Trophoblast cell (in vitro differentiated cells and primary cell): Measurements from ENCODE around the gene RGL2.
A peak's percentile ranks its signal among the peaks of the same experiment; 100 is the strongest.

Experiments used
- DNase-seq, 2 donors: peaks; one replicate each; pipeline ENCODE4 v3.0.0-alpha.2; 2016
- H2AFZ ChIP-seq: 2 replicates; pipeline ENCODE4 v1.6.1; 2013; ENCODE audit warnings: low read length, moderate library complexity, mild to moderate bottlenecking; ENCODE audit not compliant: insufficient read depth, poor library complexity
- H2AK5ac ChIP-seq: 2 replicates; pipeline ENCODE4 v1.6.1; 2013; ENCODE audit warnings: mild to moderate bottlenecking, low read length
- H2BK120ac ChIP-seq: 2 replicates; pipeline ENCODE4 v1.6.1; 2013; ENCODE audit warnings: low read length, mild to moderate bottlenecking, moderate library complexity; ENCODE audit not compliant: insufficient read depth, poor library complexity
- H2BK12ac ChIP-seq: 2 replicates; pipeline ENCODE4 v1.6.1; 2013; ENCODE audit warnings: mild to moderate bottlenecking, low read length, moderate library complexity
- H2BK5ac ChIP-seq: 2 replicates; pipeline ENCODE4 v1.6.1; 2013; ENCODE audit warnings: low read length, low read depth, moderate library complexity, mild to moderate bottlenecking; ENCODE audit not compliant: poor library complexity
- H3K14ac ChIP-seq: 2 replicates; pipeline ENCODE4 v1.6.1; 2013; ENCODE audit warnings: mild to moderate bottlenecking, low read length
- H3K18ac ChIP-seq: 2 replicates; pipeline ENCODE4 v1.6.1; 2013; ENCODE audit warnings: mild to moderate bottlenecking, low read length
- H3K23ac ChIP-seq: 2 replicates; pipeline ENCODE4 v1.6.1; 2013; ENCODE audit warnings: low read length
- H3K27ac ChIP-seq: 2 replicates; pipeline ENCODE4 v1.5.1; 2013; ENCODE audit warnings: low read depth, mild to moderate bottlenecking, inconsistent platforms, low read length, moderate library complexity
- H3K27me3 ChIP-seq: 2 replicates; pipeline ENCODE4 v1.6.1; 2013; ENCODE audit warnings: inconsistent platforms, mild to moderate bottlenecking, low read length, moderate library complexity; ENCODE audit not compliant: insufficient read depth
- H3K36me3 ChIP-seq, 2 experiments: 1 replicate in 1 of 2; 2 replicates in 1 of 2; pipeline ENCODE4 v1.6.1; 2013; ENCODE audit warnings: low read length in 2 of 2, mild to moderate bottlenecking in 2 of 2, moderate library complexity in 1 of 2; ENCODE audit not compliant: insufficient read depth in 2 of 2, control insufficient read depth in 1 of 2
- H3K4ac ChIP-seq: 2 replicates; pipeline ENCODE4 v1.6.1; 2013; ENCODE audit warnings: low read depth, mild to moderate bottlenecking, low read length, moderate library complexity
- H3K4me1 ChIP-seq, 2 experiments: 1 replicate in 1 of 2; 2 replicates in 1 of 2; pipeline ENCODE4 v1.6.1; 2013; ENCODE audit warnings: low read length in 2 of 2, mild to moderate bottlenecking in 2 of 2, moderate library complexity in 1 of 2; ENCODE audit not compliant: insufficient read depth in 2 of 2, control insufficient read depth in 1 of 2
- H3K4me2 ChIP-seq: 2 replicates; pipeline ENCODE4 v1.6.1; 2013; ENCODE audit warnings: inconsistent platforms, mild to moderate bottlenecking, low read length, moderate library complexity
- H3K4me3 ChIP-seq: 2 replicates; pipeline ENCODE4 v1.5.1; 2013; ENCODE audit warnings: mild to moderate bottlenecking, low read depth, low read length, inconsistent platforms
- H3K79me1 ChIP-seq: one replicate; pipeline ENCODE4 v1.6.1; 2013; ENCODE audit warnings: low read length
- H3K79me2 ChIP-seq: 2 replicates; pipeline ENCODE4 v1.6.1; 2013; ENCODE audit warnings: low read length, mild to moderate bottlenecking; ENCODE audit not compliant: control insufficient read depth, insufficient read depth, poor library complexity
- H3K9ac ChIP-seq: 2 replicates; pipeline ENCODE4 v1.6.1; 2013; ENCODE audit warnings: mild to moderate bottlenecking, low read length
- H3K9me3 ChIP-seq: 2 replicates; pipeline ENCODE4 v1.6.1; 2013; ENCODE audit warnings: low read depth, mild to moderate bottlenecking, control low read depth, inconsistent platforms, low read length; ENCODE audit not compliant: insufficient read depth
- H4K12ac ChIP-seq: 2 replicates; pipeline ENCODE4 v1.6.1; 2013; ENCODE audit warnings: low read depth, mild to moderate bottlenecking, low read length, moderate library complexity
- H4K8ac ChIP-seq: 2 replicates; pipeline ENCODE4 v1.6.1; 2013; ENCODE audit warnings: low read depth, mild to moderate bottlenecking, low read length, moderate library complexity
- H4K91ac ChIP-seq: one replicate; pipeline ENCODE4 v1.6.1; 2013; ENCODE audit warnings: low read depth, mild to moderate bottlenecking, low read length, moderate library complexity
- WGBS: extraction: QIAGEN DNeasy Blood & Tissue Kit; methylation state at CpG from one replicate; pipeline ENCODE4 v1.1.7; 2013; ENCODE audit warnings: missing lambda C conversion rate; ENCODE audit not compliant: insufficient read length, insufficient coverage; ENCODE audit errors: extremely low coverage; 5-methylcytosine and 5-hydroxymethylcytosine counted together

Gene RGL2

DNA sequence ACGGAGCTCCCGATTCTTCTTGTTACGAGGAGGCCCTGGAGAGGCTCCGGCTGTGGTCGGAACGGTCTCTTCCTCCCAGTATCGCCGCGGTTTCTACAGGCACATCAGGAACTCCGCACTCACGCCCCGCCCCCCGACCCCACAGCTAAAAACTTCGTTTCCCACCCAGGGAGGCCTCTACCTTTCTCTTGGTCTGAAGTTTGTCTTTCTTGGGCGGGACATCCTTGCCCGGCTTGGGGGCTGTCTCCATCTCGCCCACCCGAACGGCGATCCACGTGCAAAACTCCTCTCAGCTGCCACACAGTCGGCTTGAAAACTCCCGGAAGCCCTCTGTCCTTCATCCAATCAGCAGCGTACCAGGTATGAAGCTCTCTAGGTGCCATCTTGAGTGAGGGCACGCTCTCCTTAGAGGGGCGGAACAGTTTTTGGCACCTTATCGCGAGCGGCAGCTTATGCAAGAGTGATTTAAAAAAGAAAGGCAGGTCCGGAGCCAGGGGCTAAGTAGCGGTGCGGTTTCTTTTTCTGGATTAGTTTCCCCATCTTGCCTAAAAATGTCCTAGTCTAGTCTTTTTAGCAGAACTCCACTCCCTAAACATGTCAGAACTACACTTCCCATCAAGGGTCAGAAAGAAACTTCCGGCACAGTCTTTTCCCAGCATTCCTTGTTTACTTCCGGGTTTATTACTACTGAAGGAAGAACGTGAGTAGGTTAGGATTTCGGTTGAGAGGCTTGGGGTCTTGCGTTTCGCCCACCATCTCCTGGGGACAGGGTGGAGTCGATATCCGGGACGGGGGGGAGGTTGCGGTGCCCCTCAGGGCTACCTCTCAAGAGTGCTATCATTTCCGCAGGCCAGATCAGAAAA is 9.6 kb downstream of the RGL2 start, which contains the start of the genes PFDN6 and WDR46:
Gene PFDN6, plus strand, starts transcription at position 681 of the 863 bp plus-strand sequence. CDS start 256 bp downstream, outside the sequence.
Gene WDR46, minus strand, starts transcription at position 319 of the 863 bp plus-strand sequence. Its CDS starts 69 bp downstream, at position 250.
- Histone ChIP-seq H3K14ac (peak within 1 kb of the TSS; percentile 82), H3K79me2 (peaks cover 6% of the 10 kb centered on the region), H3K4ac (peak within 1 kb of the TSS; percentile 71), H2BK5ac (peak within 1 kb of the TSS; percentile 70), H3K4me1 (peaks cover 10 to 13% of the 10 kb centered on the region in 2 experiments), H3K4me3 (peak within 1 kb of the TSS; percentile 89), H3K36me3 (peaks cover 37 to 55% of the 10 kb centered on the region in 2 experiments), H4K91ac (peak within 1 kb of the TSS; percentile 55), H3K79me1 (peaks cover 6% of the 10 kb centered on the region), H3K18ac (peak within 1 kb of the TSS; percentile 64), H3K27ac (peak within 1 kb of the TSS; percentile 12), H3K4me2 (peak within 1 kb of the TSS; percentile 92), H2AFZ (peak within 1 kb of the TSS; percentile 79), H2AK5ac (peak within 1 kb of the TSS; percentile 49), H2BK12ac (no peak within 1 kb of the TSS), H3K9me3 (peaks cover 1% of the 10 kb centered on the region), H4K12ac (peak within 1 kb of the TSS; percentile 81), H4K8ac (peak within 1 kb of the TSS; percentile 85), H3K9ac (peak within 1 kb of the TSS; percentile 94), H2BK120ac (peak within 1 kb of the TSS; percentile 54), H3K23ac (no peak within 1 kb of the TSS), H3K27me3 (no peaks in the 10 kb centered on the region)
- no CpG with 5 or more reads among the region's 43 CpGs for WGBS
- DNase-seq = peak; percentile 82 to 89

DNA sequence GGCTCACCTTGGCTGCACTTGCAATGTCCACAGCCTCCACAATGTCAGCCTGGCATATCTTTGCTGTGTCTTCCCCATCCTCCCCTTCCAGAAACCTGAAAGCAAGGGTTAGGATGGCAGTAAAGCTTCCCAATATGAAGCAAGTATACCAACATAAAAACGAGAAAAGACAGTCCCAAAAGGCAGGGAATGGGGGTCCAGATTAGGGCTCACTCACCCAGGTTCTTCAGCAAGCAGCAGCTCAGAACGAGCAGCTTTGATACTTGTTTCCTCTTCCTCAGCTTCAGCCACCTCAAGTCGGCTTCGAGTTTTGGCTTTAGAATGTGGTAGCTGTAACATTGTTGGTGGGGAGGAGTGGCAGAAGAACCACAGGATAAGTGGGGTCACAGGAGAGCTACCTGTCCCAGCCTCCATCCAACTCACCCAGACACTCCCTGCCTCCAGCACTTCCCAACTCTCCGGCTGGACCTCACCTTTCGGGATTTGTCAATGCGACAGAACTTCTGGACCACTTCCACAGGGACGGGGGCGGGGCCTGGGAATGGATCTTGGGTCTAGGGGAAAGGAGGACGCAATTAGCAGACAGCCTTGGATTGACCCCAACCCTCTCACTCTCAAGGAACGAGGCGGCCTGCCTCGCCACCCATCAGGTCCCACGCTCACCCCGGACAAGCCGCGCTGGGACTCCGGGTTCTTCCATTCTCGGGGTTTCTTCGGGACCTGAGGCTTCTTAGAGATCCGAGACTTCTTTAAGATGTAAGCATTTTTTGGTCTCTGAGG is 10.4 kb downstream of the RGL2 start:
- no peak overlapping the region for H2BK12ac ChIP-seq
- H3K18ac ChIP-seq = peak overlapping the region; percentile 38
- H3K9me3 ChIP-seq = peaks cover 1% of the 10 kb centered on the region
- H3K4me1 ChIP-seq = peaks cover 10 to 13% of the 10 kb centered on the region in 2 experiments
- H3K36me3 ChIP-seq = peaks cover 36 to 50% of the 10 kb centered on the region in 2 experiments
- H3K23ac ChIP-seq = no peak overlapping the region
- H3K4ac ChIP-seq = peak overlapping the region; percentile 71
- peak overlapping the region; percentile 10 for H3K9ac ChIP-seq
- H3K79me2 ChIP-seq = peaks cover 6% of the 10 kb centered on the region
- peaks cover 6% of the 10 kb centered on the region for H3K79me1 ChIP-seq
- H4K91ac ChIP-seq = peak overlapping the region; percentile 8
- H3K14ac ChIP-seq = peak overlapping the region; percentile 45
- H2AFZ ChIP-seq = peak overlapping the region; percentile 8
- no peak for DNase-seq
- H3K27me3 ChIP-seq = no peaks in the 10 kb centered on the region
- H4K12ac ChIP-seq = no peak overlapping the region
- H2BK5ac ChIP-seq = no peak overlapping the region
- no peak overlapping the region for H2AK5ac ChIP-seq
- no peak overlapping the region for H2BK120ac ChIP-seq
- no peak overlapping the region for H3K27ac ChIP-seq
- peak overlapping the region; percentile 51 for H4K8ac ChIP-seq
- H3K4me2 ChIP-seq = peak overlapping the region; percentile 92
- WGBS = no CpG with 5 or more reads among the region's 21 CpGs
- H3K4me3 ChIP-seq = peak overlapping the region; percentile 79

DNA sequence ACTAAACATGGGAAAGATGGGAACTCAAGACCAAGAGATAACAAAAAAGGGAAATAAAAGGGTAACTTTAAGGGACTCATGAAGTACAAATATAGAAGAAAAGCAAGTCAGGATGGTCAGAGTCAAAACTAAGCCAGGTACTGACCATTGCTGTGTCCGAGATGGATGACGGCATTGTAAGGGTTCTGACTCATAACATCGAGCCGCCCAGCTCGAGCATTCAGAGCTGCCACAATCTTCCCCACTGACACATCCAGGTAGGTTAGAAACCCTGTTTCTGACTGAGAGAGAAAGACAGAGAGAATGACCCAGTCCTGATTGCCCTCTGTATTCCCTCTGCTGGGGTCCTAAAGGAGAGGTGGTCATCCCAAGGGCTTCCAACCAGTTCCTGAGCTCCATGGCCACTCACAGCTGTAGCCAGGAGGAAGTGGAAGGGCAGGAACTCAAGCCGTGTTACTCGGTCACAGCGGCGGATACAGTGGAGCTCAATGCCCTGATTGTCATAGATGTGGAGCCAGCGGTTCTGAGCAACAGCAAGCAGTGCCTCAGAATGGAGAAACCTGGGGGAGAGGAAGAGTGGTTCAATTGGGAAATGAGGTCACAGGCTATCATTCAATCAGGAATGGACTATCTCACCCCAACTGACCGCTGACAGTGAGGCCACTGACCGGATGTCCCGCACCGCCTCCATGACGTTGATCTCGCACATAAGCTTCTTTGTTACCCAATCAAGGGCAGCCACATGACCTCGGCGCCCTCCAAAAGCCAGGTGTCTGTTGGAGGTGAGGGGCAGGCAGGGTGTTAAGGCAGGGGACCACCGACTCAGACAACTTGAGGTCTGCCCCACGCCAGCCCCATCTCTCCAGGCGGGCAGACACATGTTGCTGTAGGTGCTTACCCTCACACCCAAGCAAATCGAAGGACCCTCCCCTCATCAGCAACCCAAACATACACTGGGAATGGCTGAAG is 11.5 kb downstream of the RGL2 start:
- peak overlapping the region; percentile 29 for H3K9ac ChIP-seq
- H3K27ac ChIP-seq = no peak overlapping the region
- H3K23ac ChIP-seq = no peak overlapping the region
- H2BK5ac ChIP-seq = no peak overlapping the region
- H3K4me1 ChIP-seq = peaks cover 10 to 13% of the 10 kb centered on the region in 2 experiments
- H3K4me2 ChIP-seq = no peak overlapping the region
- H3K14ac ChIP-seq = no peak overlapping the region
- H2AK5ac ChIP-seq = no peak overlapping the region
- H3K4ac ChIP-seq = no peak overlapping the region
- H3K36me3 ChIP-seq = peaks cover 29 to 43% of the 10 kb centered on the region in 2 experiments
- no peak overlapping the region for H3K4me3 ChIP-seq
- H4K91ac ChIP-seq = no peak overlapping the region
- peaks cover 6% of the 10 kb centered on the region for H3K79me2 ChIP-seq
- peaks cover 1% of the 10 kb centered on the region for H3K9me3 ChIP-seq
- WGBS = no CpG with 5 or more reads among the region's 22 CpGs
- H3K18ac ChIP-seq = no peak overlapping the region
- no peak overlapping the region for H2BK120ac ChIP-seq
- no peak overlapping the region for H2AFZ ChIP-seq
- H3K27me3 ChIP-seq = no peaks in the 10 kb centered on the region
- no peak overlapping the region for H2BK12ac ChIP-seq
- H3K79me1 ChIP-seq = peaks cover 6% of the 10 kb centered on the region
- H4K12ac ChIP-seq = no peak overlapping the region
- peak; percentile 61 to 76 for DNase-seq
- no peak overlapping the region for H4K8ac ChIP-seq
